Measurements from ENCODE around the gene PCNT.

DNA sequence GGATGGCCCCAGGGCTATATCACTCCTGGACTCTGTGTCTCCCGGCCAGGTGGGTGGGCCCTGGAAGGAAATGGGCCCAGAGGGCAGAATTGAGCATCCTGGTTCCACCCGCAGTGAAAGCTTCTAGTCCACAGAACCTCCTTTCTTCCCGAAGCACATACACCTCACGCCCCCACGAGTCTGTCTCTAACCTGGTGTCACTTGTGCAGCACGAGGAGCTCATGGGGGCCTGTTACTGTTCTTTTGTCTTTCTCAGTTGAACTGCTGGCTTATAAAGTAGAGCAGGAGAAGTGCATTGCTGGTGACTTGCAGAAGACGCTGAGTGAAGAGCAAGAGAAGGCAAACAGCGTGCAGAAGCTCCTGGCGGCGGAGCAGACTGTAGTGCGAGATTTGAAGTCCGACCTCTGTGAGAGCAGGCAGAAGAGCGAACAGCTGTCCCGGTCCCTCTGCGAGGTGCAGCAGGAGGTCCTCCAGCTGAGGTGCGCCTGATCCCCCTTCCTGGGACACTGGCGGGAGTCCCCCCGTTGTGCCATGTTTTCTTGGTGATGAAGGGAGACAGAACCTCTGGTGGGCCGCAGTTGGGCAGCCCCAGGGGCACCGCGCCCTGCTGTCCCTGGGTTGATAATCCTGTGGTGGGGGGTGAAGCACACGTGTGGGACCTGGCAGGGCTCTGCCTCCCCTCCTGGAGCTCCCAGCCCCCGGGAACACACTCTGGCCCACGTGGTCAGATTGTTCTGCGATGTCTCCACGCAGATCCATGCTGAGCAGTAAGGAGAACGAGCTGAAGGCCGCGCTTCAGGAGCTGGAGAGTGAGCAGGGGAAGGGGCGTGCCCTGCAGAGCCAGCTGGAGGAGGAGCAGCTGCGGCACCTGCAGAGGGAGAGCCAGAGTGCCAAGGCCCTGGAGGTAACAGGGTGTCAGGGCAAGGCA, 106.1 kb downstream of the PCNT start:
- TF ChIP-seq, protein P1, sequence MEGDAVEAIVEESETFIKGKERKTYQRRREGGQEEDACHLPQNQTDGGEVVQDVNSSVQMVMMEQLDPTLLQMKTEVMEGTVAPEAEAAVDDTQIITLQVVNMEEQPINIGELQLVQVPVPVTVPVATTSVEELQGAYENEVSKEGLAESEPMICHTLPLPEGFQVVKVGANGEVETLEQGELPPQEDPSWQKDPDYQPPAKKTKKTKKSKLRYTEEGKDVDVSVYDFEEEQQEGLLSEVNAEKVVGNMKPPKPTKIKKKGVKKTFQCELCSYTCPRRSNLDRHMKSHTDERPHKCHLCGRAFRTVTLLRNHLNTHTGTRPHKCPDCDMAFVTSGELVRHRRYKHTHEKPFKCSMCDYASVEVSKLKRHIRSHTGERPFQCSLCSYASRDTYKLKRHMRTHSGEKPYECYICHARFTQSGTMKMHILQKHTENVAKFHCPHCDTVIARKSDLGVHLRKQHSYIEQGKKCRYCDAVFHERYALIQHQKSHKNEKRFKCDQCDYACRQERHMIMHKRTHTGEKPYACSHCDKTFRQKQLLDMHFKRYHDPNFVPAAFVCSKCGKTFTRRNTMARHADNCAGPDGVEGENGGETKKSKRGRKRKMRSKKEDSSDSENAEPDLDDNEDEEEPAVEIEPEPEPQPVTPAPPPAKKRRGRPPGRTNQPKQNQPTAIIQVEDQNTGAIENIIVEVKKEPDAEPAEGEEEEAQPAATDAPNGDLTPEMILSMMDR (IDR thresholded peaks at IDR 0.05) = no peak
- no peak for TF ChIP-seq EP300 (IDR thresholded peaks at IDR 0.05)
- no peak for TF ChIP-seq POLR2A (IDR thresholded peaks at IDR 0.05)

Measured in tibial nerve (tissue), 4 donors.